Measurements from ENCODE around the gene MMEL1.

DNA sequence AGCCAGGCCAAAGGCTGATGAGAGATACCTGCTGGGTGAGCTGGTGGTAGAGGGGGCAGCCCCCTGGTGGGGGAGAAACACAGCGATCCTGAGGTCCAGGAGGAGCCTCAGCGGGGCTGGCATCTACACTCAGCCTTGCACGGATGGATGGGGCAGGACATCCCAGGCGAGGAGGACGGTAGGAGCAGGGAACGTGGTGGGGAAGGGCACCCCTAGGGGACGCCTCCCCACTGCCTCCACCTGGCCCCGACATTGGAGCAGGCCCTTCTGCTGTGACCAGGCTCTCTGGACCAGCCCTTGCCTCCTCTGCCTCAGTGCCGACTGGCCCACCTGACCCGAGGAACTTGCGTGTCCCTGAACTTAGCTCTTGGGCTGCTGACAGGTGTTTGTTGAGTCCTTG lies 6.4 kb upstream of the MMEL1 start:
- TF ChIP-seq, protein P1, sequence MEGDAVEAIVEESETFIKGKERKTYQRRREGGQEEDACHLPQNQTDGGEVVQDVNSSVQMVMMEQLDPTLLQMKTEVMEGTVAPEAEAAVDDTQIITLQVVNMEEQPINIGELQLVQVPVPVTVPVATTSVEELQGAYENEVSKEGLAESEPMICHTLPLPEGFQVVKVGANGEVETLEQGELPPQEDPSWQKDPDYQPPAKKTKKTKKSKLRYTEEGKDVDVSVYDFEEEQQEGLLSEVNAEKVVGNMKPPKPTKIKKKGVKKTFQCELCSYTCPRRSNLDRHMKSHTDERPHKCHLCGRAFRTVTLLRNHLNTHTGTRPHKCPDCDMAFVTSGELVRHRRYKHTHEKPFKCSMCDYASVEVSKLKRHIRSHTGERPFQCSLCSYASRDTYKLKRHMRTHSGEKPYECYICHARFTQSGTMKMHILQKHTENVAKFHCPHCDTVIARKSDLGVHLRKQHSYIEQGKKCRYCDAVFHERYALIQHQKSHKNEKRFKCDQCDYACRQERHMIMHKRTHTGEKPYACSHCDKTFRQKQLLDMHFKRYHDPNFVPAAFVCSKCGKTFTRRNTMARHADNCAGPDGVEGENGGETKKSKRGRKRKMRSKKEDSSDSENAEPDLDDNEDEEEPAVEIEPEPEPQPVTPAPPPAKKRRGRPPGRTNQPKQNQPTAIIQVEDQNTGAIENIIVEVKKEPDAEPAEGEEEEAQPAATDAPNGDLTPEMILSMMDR (IDR thresholded peaks at IDR 0.05) = no peak
- no peak for TF ChIP-seq POLR2A (IDR thresholded peaks at IDR 0.05)

Measured in heart left ventricle (tissue), 13 donors.